DOHH2 (cell line): Measurements from ENCODE around the gene EPC1.

Source experiments
- H3F3A ChIP-seq: fragments of 200-600 bp; sonication (generic), shearing (Covaris generic); 2 replicates; pipeline ENCODE4 v1.6.0; 2016; ENCODE audit warnings: antibody characterized with exemption, mild to moderate bottlenecking; ENCODE audit not compliant: control insufficient read depth, insufficient read depth
- H3K27ac ChIP-seq: fragments of 200-600 bp; sonication (generic); 2 replicates; pipeline ENCODE4 v1.5.1; 2014; ENCODE audit warnings: low read depth, mild to moderate bottlenecking, low read length, moderate library complexity
- H3K27me3 ChIP-seq: fragments of 200-600 bp; sonication (generic); 2 replicates; pipeline ENCODE4 v1.6.1; 2014; ENCODE audit warnings: mild to moderate bottlenecking, low read length, mixed read lengths; ENCODE audit not compliant: control insufficient read depth
- H3K36me3 ChIP-seq: fragments of 200-600 bp; sonication (generic); 2 replicates; pipeline ENCODE4 v1.6.1; 2014; ENCODE audit warnings: mild to moderate bottlenecking, low read length, moderate library complexity, mixed read lengths; ENCODE audit not compliant: control insufficient read depth
- H3K4me1 ChIP-seq: fragments of 200-600 bp; sonication (generic); 2 replicates; pipeline ENCODE4 v1.6.1; 2014; ENCODE audit warnings: mild to moderate bottlenecking, low read length, mixed read lengths; ENCODE audit not compliant: control insufficient read depth
- H3K4me2 ChIP-seq: fragments of 200-600 bp; sonication (generic); 2 replicates; pipeline ENCODE4 v1.6.0; 2014; ENCODE audit warnings: mild to moderate bottlenecking, low read length, moderate library complexity
- H3K4me3 ChIP-seq: fragments of 200-600 bp; sonication (generic); 2 replicates; pipeline ENCODE4 v1.5.1; 2014; ENCODE audit warnings: mild to moderate bottlenecking, low read length, mixed read lengths
- H3K79me2 ChIP-seq: fragments of 200-600 bp; sonication (generic); 2 replicates; pipeline ENCODE4 v1.6.1; 2014; ENCODE audit warnings: mild to moderate bottlenecking, low read length, mixed read lengths; ENCODE audit not compliant: control insufficient read depth
- H3K9me2 ChIP-seq: fragments of 200-600 bp; sonication (generic); replicated peaks from 2 replicates; pipeline ENCODE4 v1.6.1; 2014; ENCODE audit warnings: mild to moderate bottlenecking, low read length, mixed read lengths; ENCODE audit not compliant: control insufficient read depth
- H3K9me3 ChIP-seq: fragments of 200-600 bp; sonication (generic); 2 replicates; pipeline ENCODE4 v1.6.1; 2014; ENCODE audit warnings: antibody characterized with exemption, low read length, mixed read lengths; ENCODE audit not compliant: control insufficient read depth, insufficient read depth
- H4K20me1 ChIP-seq: fragments of 200-600 bp; sonication (generic); 2 replicates; pipeline ENCODE4 v1.6.0; 2014; ENCODE audit warnings: low read depth, mild to moderate bottlenecking, antibody characterized with exemption, low read length, moderate library complexity; ENCODE audit not compliant: control insufficient read depth, insufficient read depth
- EZH2phosphoT487 ChIP-seq: fragments of 200-600 bp; sonication (generic); IDR thresholded peaks from 2 replicates; pipeline ENCODE4 v1.6.1; 2017; ENCODE audit warnings: borderline replicate concordance, mild to moderate bottlenecking, antibody characterized with exemption, low read length, moderate library complexity, mixed read lengths
- TF ChIP-seq, protein P1 (sequence below): fragments of 200-600 bp; sonication (generic); IDR thresholded peaks from one replicate; pipeline ENCODE4 v1.5.1; 2014; ENCODE audit warnings: antibody characterized with exemption, mild to moderate bottlenecking, low read depth, low read length; ENCODE audit not compliant: poor library complexity, severe bottlenecking

The EPC1 gene

DNA sequence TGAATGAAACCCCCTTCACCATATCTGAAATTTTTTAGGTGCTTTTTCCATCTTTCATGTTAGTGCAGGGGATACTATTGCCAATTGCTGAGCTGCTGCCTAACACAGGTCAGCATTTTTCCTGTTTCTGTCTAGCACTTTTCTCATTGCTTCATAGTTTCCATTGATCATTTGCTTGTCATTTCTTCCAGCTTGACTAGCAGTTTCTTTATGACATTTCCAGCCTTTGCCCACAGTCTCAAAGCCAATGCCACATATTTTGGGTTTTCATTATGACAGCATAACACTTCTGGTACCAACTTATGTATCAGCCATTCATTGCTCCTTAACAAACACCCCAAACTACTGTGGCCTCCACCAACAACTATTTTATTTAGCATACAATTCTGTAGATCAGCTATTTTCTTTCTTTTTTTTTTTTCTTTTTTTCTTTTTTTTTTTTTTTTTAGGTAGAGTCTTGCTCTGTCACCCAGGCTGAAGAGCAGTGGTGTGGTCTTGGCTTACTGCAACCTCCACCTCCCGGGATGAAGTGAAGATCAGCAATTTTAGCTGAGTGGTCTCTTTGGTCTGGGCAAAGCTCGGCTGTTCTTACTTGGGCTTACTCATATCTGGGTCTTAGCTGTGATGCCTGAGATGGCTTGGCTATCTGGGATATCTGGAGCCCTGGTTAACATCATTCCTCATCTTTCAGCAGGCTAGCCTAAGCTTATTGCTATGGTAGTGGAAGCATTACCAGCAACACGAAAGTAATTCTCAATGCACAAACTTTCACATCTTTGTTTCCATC lies 102.3 kb downstream of the EPC1 start:
- H3K4me3 ChIP-seq = no peak overlapping the region
- TF ChIP-seq EZH2phosphoT487 = no peak
- TF ChIP-seq, protein P1, sequence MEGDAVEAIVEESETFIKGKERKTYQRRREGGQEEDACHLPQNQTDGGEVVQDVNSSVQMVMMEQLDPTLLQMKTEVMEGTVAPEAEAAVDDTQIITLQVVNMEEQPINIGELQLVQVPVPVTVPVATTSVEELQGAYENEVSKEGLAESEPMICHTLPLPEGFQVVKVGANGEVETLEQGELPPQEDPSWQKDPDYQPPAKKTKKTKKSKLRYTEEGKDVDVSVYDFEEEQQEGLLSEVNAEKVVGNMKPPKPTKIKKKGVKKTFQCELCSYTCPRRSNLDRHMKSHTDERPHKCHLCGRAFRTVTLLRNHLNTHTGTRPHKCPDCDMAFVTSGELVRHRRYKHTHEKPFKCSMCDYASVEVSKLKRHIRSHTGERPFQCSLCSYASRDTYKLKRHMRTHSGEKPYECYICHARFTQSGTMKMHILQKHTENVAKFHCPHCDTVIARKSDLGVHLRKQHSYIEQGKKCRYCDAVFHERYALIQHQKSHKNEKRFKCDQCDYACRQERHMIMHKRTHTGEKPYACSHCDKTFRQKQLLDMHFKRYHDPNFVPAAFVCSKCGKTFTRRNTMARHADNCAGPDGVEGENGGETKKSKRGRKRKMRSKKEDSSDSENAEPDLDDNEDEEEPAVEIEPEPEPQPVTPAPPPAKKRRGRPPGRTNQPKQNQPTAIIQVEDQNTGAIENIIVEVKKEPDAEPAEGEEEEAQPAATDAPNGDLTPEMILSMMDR = no peak
- no peaks in the 10 kb centered on the region for H3K9me3 ChIP-seq
- no peaks in the 10 kb centered on the region for H3K9me2 ChIP-seq
- H3F3A ChIP-seq = no peaks in the 10 kb centered on the region
- no peak overlapping the region for H3K27ac ChIP-seq
- H4K20me1 ChIP-seq = no peaks in the 10 kb centered on the region
- no peaks in the 10 kb centered on the region for H3K36me3 ChIP-seq
- H3K27me3 ChIP-seq = no peaks in the 10 kb centered on the region
- no peaks in the 10 kb centered on the region for H3K4me1 ChIP-seq
- no peaks in the 10 kb centered on the region for H3K79me2 ChIP-seq
- no peak overlapping the region for H3K4me2 ChIP-seq

GRCh38 chr10:32244011-32244410 lies 102.9 kb downstream of the EPC1 start:
- Histone ChIP-seq H3K36me3 (no peaks in the 10 kb centered on the region), H3K27ac (no peak overlapping the region), H3K4me3 (no peak overlapping the region), H3K4me1 (no peaks in the 10 kb centered on the region), H3K79me2 (no peaks in the 10 kb centered on the region), H3K9me2 (no peaks in the 10 kb centered on the region), H3F3A (no peaks in the 10 kb centered on the region), H3K27me3 (no peaks in the 10 kb centered on the region), H4K20me1 (no peaks in the 10 kb centered on the region), H3K9me3 (no peaks in the 10 kb centered on the region), H3K4me2 (no peak overlapping the region)
- no peak for TF ChIP-seq EZH2phosphoT487
- TF ChIP-seq, protein P1 = no peak

GRCh38 chr10:32241946-32242345 lies 105.0 kb downstream of the EPC1 start:
- Histone ChIP-seq H4K20me1 (no peaks in the 10 kb centered on the region), H3K4me1 (no peaks in the 10 kb centered on the region), H3K79me2 (no peaks in the 10 kb centered on the region), H3K27ac (no peak overlapping the region), H3K9me3 (no peaks in the 10 kb centered on the region), H3K9me2 (no peaks in the 10 kb centered on the region), H3F3A (no peaks in the 10 kb centered on the region), H3K27me3 (no peaks in the 10 kb centered on the region), H3K4me2 (no peak overlapping the region), H3K4me3 (no peak overlapping the region), H3K36me3 (no peaks in the 10 kb centered on the region)
- no peak for TF ChIP-seq EZH2phosphoT487
- TF ChIP-seq, protein P1 = no peak
